ENCODE results near the gene SYNM.
"Not testable (repeated sequence)": the region's sequence is repeated elsewhere in the genome, so short reads cannot be mapped to it uniquely, and the experiment has no call there.

The SYNM gene

GRCh38 chr15:99104788-99105513 lies at the start of gene SYNM:
TSS of gene SYNM (plus strand) at chr15:99105080. CDS start at chr15:99105200, 120 bp downstream.
- peak; percentile 83 for DNase-seq

GRCh38 chr15:99055555-99056134 lies 49.2 kb upstream of the SYNM start:
- no peak for DNase-seq

- no peak for DNase-seq
These were observed 47.9 kb upstream of the SYNM start for GRCh38 chr15:99057020-99057419.

GRCh38 chr15:99057697-99058420 lies 47.0 kb upstream of the SYNM start:
- DNase-seq, result no peak

- no peak for DNase-seq
These were observed 46.4 kb upstream of the SYNM start for GRCh38 chr15:99058421-99058870.

GRCh38 chr15:99059010-99059981 lies 45.6 kb upstream of the SYNM start:
- DNase-seq, result peak; percentile 92

GRCh38 chr15:99060186-99060585 lies 44.7 kb upstream of the SYNM start:
- not testable (repeated sequence) for DNase-seq

GRCh38 chr15:99062226-99062625 lies 42.7 kb upstream of the SYNM start:
- DNase-seq, result no peak

GRCh38 chr15:99068186-99068585 lies 36.7 kb upstream of the SYNM start:
- no peak for DNase-seq

GRCh38 chr15:99070208-99070607 lies 34.7 kb upstream of the SYNM start:
- DNase-seq, result no peak

GRCh38 chr15:99071091-99071680 lies 33.7 kb upstream of the SYNM start:
- DNase-seq, result no peak

GRCh38 chr15:99073008-99073717 lies 31.7 kb upstream of the SYNM start:
- no peak for DNase-seq

GRCh38 chr15:99074446-99074845 lies 30.4 kb upstream of the SYNM start:
- no peak for DNase-seq

GRCh38 chr15:99075059-99075652 lies 29.7 kb upstream of the SYNM start:
- DNase-seq, result not testable (repeated sequence)

- no peak for DNase-seq
These were observed 28.8 kb upstream of the SYNM start for GRCh38 chr15:99076109-99076508.

GRCh38 chr15:99076555-99077308 lies 28.1 kb upstream of the SYNM start:
- DNase-seq, result peak; percentile 75

GRCh38 chr15:99082798-99083197 lies 22.1 kb upstream of the SYNM start:
- no peak for DNase-seq

- no peak for DNase-seq
These were observed 19.9 kb upstream of the SYNM start for GRCh38 chr15:99084965-99085364.

- DNase-seq, result no peak
These were observed 19.2 kb upstream of the SYNM start for GRCh38 chr15:99085413-99086326.
